Measurements from ENCODE around the gene UCP1. TPM values are rescaled to one million over a fixed set of nuclear protein-coding genes. Genes with fewer than 3 reads are reported as not detected.

UCP1 gene
- polyA plus RNA-seq, 3 donors = not detected

Small RNAs within 50 kb of the gene (small RNA-seq; reads per million reads assigned to genes)
- gene AC108019.1 (ENCODE audit: insufficient read length, low read depth) = not detected
- gene RN7SL152P (ENCODE audit: insufficient read length, low read depth) = not detected

Other genes with a start within 250 kb of the UCP1 start
- 10 to 100 TPM in 2 of 3 donors, 1 to 10 TPM in 1; 5.3 to 22.6 (median 21.2) TPM for gene SCOC, start 195.3 kb downstream of the UCP1 start, polyA plus RNA-seq
- under 1 TPM; 0.04 to 0.54 (median 0.10) TPM for gene CLGN, start 141.3 kb downstream of the UCP1 start, polyA plus RNA-seq
- not detected for gene MGAT4D, start 70.7 kb downstream of the UCP1 start, polyA plus RNA-seq
- 1 to 10 TPM; 4.0 to 7.6 (median 4.9) TPM for gene ELMOD2, start 44.8 kb downstream of the UCP1 start, polyA plus RNA-seq
- 10 to 100 TPM; 13.6 to 33.5 (median 21.0) TPM for gene TBC1D9, start 187.4 kb upstream of the UCP1 start, polyA plus RNA-seq